ENCODE data around the gene SDK1. TPM values are rescaled to one million over a fixed set of nuclear protein-coding genes. Genes with fewer than 3 reads are reported as not detected.

SDK1 gene
- under 0.01 and 0.26 TPM in 2 replicates for total RNA-seq

DNA sequence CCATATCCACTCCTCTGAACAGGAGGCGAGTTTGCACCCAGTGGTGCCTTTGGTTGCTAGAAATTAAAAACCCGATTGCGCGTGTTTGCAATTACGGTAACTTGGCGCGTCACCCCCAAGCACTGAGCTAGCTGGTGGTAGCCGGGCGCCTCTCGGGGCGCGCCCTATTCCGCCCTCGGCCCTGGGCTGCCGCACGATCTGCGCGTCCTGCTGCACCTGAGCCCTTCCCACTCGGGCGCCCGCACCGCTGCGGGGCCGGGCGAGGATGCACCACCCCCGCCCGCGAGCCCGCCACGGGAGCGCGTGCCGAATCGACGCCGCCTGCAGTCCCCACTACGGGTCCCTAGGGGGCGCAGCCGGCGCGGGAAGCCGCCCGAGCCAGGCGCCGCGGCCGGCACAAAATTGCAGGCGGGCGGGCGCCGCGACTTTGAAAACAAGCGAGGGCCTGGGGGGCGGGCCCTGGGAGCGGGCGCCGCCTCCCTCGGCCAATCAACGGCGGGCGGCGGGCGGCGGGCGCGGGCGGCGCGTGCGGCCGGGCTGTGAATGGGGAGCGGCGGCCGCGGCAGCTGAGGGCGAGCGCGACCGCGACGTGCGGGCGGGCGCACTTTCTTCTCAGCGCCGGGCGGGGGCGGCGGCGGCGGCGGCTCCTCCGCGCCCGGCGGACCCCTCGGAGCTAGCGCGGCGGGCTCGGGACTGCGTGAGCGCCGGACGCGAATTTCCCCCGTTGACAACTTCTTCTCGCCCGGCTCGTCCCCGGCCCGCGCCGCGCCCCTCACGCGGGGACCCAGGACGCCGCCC, at the start of gene SDK1:
Gene SDK1 (plus strand): TSS at position 602 of the 798 bp plus-strand sequence. CDS start 335 bp downstream, outside the sequence.

Measured in articular chondrocyte of knee joint (primary cell).